ENCODE data around the gene DIS3L2.
"Not testable (repeated sequence)": the region's sequence is repeated elsewhere in the genome, so short reads cannot be mapped to it uniquely, and the experiment has no call there.

The DIS3L2 gene

DNA sequence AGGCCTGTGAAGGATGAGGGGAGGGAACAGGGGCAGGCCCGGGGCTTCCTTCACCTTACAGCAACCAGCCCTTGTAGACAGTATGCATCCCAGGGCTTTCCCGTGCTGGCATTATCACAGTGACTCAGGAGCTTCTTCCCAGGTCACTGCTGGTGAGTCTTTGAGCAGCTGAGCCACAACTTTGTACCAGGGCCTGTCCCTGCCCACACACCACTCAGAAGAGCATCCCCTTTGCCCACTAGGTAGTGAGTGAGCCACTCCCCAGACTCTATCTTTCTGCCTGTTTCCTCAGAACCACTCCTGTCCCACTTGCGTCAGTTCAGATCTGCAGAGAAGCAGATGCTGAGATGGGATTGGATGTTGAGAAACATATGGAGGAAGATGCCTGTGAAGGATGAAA, 347.5 kb downstream of the DIS3L2 start:
- no peak for DNase-seq

DNA sequence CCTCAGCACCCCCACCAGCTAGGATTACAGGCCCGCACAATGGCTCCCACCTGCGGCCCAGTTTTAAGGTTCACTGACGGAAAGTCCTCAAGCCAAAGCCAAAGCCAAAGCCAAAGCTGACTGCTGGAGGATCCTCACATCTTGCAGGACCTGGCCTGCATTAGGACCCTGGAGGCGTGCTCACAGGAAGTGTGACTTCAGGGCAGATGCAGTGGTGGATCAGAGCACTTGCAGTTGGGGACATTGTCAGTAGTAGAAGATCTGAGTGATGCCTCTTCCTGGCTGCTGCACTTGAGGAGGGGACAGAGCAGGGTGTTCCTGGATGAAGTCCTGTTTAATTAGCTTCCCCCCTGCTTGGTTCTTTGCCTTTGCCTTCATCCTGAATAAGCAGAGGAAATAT, 348.1 kb downstream of the DIS3L2 start:
- no peak for DNase-seq

DNA sequence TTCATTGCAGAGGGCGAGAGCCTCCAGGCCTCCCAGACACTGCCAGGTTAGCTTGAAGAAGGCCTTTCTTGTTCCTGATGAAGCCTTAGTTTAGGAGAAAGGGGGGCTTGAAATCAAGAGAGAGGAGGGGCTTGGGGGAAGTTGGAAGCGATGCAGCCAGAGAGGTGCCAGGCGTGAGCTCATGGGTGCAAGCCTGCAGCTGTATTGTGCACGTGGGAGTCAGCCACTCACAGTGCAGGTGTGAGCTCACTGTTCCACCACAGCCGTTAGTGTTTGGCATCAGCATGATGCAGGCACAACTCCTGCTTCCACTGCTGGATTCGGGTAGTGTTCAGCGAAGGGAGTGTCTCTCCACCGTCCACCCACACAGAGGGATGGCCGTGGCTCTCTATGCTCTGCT, 348.6 kb downstream of the DIS3L2 start:
- DNase-seq, result no peak

- DNase-seq, result no peak
These were observed 349.2 kb downstream of the DIS3L2 start for GRCh38 chr2:232310696-232311095.

GRCh38 chr2:232313645-232314044, 352.1 kb downstream of the DIS3L2 start:
- DNase-seq, result not testable (repeated sequence)

DNA sequence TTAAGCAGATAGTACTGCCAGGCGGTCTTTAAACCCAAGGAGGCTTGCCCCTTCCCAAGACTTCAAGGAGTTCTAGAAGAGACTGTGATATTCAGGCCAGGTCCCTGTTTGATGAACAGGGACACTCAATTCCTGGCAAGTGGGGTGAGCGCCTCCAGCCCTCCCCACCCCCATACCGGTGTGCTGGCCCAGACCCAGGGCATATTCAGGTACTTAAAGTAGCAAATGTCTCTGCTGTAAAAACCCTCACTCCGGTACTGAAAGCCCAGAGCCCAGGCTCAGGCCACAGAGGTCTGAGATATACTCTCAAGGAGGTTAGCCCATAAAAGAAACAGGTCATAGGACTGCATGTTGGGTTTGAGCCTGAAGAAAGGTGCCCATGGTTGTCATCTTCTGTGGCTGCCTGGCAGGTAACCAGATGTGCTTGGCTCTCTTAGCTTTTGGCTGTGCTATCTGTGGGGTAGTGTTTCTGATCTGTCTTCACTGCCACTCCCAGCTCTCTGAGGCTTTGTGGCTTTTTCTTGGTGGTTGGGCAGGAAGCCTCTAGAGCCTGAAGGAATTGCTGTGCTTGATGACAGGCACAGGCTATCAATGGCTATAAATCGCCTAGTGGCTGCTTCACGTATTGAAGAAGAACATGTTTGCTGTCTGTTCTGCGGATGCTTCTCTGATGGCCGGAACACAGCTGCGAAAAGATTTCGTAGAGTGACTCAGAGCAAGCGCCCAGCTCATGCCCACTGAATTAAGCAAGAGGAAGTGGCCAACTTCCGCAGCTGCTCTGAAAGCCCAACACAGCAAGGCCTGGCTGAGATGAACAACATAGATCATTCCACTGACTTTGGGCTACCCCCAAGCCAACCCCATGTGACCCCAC, 353.8 kb downstream of the DIS3L2 start:
- DNase-seq, result peak; percentile 82

- DNase-seq, result no peak
These were observed 354.4 kb downstream of the DIS3L2 start for GRCh38 chr2:232315923-232316299.

DNA sequence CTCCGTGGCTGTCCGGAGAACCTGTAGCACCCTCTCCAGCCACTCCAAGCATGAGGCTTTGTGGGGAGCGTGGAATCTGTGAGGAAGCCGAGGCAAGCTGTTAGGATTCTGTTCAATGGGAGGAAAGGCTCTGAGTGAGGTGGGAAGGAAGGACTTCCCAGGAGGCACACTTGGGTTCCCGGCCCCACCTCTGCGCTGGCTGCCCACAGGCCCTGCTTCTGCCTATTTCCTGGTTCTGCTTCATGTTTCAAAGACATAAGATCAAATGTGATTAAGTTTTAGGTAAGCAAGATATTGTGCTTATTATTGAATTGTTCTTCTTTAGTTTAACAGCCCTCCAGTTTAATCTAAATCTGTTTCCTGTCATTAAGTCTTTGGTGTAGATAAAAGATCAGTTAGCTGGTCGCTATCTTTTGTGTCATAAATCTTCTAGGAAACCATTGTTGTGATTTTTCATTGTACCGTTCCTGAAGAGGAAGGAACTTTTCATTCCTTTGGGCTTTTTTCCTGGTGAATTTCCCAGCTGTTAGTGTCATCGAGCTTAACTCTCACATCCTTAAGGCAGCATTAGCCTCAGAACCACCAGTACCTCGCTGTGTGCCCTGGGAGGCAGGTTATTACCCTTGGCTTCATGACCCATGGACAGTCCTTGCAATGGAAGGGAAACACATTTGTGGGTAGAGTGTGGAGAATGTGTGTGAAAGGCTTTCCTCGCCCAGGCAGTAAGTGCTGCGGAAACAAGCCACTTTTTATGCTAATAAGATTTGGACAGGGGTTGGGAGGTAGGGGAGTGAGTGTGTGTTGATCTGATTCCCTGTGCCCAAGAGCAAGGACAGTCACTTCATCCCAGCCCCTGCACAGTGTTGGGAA, 355.2 kb downstream of the DIS3L2 start:
- DNase-seq, result no peak

DNA sequence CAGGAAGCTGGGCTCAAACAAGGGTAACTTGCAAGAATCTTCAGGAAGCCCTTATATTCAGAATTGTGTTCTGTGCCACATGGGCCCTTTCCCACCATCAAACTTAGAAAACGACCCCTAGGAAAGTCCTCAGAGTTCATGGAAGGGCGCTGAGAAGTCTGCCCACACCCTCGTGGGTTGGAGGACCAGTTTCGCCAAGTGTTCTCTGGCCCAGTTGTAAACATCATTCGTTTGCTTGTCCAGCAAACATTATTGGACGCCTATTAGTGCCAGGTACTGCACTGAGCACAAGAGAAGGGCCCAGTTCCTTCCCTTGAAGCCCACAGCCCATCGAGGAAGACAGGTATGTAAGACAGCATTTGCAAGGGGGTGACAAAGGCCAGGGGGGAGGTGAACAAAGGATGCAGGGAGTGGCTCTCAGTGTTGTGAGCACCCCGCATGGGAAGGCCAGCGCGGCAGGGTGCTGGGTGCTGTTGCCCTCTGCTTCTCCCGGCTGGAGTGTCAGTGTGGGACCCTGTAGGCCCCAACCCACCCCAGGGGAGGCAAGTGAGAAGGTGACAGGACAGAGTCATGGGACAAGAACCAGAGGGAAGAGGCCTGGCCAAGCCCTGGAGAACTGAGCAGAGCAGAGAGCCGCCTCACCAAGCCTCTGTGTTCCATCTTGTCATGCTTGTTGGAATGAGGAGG, 356.8 kb downstream of the DIS3L2 start:
- no peak for DNase-seq

- no peak for DNase-seq
These were observed 357.7 kb downstream of the DIS3L2 start for GRCh38 chr2:232319067-232319802.

- DNase-seq, result no peak
These were observed 358.4 kb downstream of the DIS3L2 start for GRCh38 chr2:232319803-232320442.

DNA sequence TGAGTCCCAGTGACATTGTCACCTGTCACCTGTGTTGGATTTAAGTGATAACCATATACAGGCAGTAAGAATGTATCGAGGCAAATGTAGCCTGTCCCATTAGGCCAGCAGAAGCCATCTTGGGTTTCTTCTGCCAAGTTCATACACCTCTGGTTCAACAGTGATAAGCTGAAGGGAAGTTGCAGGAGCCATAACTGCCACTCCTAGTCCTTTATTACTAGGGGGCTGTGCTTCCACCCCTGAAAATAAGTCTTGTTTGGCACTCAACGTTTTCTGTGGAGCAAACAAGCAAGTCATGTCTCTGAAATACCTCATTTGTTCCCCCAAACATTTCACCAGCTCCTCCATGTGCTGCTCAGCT, 358.9 kb downstream of the DIS3L2 start:
- DNase-seq, result peak; percentile 19

- no peak for DNase-seq
These were observed 359.8 kb downstream of the DIS3L2 start for GRCh38 chr2:232321156-232321816.

GRCh38 chr2:232321817-232322559, 360.5 kb downstream of the DIS3L2 start:
- DNase-seq, result no peak

DNA sequence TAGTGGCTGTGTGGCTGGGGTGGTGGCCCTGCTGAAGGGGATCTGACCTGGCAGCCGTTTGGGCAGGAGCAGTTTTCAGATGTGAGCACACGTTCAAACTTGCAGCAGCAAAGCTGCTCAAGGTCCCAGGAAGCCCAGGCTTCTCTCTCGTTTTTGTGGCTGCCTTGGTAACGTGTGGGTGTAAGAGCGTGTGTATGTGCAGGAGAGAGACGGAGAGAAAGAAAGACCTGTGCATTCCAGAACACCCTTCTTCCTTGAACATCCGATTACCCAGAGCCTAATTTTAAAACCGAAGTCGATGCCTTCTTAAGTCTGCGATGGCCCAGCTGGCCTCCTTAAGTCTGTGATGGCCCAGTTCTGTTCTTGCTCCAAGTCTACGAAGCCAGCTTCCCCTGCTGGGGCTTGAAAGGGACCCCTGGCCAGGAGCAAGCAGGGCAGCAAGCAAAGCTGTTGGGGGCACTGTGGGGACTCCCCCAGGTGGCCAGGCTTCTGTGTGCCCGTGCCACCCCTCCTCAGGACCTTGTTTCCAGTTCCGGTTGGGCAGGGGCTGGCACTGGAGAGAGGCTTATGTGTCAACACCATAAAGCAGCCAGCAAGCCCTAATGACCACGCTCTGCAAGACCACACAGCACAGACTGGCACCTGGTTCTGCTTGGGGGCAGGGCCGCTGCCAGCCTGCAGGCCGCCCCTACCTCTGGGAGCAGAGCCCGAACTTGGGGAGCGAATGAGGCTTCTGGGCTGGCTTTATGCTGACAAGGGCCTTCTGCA, 361.2 kb downstream of the DIS3L2 start:
- DNase-seq, result no peak

DNA sequence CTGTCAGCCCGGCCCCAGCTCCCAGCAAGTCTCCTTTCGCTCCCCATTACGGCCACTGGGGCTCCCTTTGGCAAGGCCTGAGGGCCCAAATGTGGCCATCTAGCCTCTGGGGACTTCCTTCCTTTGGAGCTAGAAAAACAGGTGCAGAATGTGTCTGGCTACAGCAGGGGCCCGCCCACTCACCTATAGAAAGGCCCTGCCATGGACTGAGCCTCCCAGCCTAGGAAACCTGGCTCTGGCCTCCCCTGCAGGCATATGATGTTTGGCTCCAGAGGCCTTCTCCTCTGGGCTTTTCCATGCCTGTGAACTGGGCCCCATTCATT, 361.8 kb downstream of the DIS3L2 start:
- no peak for DNase-seq

DNA sequence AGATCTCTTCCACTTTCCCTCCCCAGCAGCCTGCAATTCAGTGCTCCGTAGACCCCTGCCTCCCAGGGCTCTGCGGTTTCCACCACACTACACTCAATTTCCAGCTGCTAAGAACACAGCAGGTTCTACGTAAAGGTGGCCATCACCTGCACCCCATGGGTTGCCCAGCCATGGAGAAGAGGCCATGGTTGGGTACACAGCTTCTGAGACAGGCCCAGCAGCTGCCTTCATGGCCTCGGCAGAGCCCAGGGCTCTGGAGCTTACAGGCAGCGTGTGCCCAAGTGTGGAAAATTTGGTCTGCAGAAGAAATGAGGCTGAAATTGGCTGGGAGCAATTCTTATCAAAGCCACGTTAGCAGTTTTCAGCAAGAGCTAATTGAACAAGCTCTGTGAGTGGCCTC, 362.5 kb downstream of the DIS3L2 start:
- not testable (repeated sequence) for DNase-seq

DNA sequence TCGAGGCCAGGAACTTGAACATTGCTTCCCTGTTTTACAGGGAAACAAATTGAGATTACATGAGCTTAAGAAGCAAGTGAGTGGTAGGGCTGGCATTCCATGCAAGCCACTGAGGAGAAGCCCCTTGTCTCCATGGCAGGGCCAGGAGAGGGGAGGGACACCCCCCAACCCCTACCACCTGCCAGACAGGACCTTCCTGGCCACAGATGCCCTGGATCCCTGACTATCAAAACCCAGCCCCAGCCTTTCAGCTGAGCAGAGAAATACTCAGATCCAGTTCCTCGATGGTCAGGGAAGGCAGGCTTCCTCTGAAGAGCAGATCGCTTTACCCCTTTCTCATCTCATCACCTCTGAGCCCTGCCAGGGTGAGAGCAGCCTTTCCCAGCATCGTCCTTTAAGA, 363.3 kb downstream of the DIS3L2 start:
- DNase-seq, result no peak

GRCh38 chr2:232325324-232326273, 364.1 kb downstream of the DIS3L2 start:
- peak; percentile 69 for DNase-seq
